ENCODE data around the gene ZNF689.

DNA sequence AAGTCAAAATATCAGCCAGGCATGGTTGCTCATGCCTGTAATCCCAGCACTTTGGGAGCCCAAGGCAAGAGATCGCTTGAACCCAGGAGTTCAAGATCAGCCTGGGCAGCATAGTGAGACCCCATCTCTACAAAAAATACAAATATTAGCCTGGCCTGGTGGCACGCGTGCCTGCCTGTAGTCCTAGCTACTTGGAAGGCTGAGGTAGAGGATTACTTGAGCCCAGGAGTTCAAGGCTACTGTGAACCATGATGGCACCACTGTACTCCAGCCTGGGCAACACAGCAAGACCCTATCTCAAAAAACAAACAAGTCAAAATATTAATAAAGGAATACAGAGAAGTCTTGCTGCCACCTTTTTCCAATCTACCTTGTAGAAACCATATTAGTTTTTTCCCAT is 4.2 kb downstream of the ZNF689 start:
- TF ChIP-seq, protein P1, sequence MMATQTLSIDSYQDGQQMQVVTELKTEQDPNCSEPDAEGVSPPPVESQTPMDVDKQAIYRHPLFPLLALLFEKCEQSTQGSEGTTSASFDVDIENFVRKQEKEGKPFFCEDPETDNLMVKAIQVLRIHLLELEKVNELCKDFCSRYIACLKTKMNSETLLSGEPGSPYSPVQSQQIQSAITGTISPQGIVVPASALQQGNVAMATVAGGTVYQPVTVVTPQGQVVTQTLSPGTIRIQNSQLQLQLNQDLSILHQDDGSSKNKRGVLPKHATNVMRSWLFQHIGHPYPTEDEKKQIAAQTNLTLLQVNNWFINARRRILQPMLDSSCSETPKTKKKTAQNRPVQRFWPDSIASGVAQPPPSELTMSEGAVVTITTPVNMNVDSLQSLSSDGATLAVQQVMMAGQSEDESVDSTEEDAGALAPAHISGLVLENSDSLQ (IDR thresholded peaks at IDR 0.05), result no peak
- TF ChIP-seq ARNT (IDR thresholded peaks at IDR 0.05) (no peak), BHLHE40 (IDR thresholded peaks at IDR 0.05; ENCODE audit: borderline replicate concordance) (no peak), ELF4 (IDR thresholded peaks at IDR 0.05) (no peak), FOXK2 (IDR thresholded peaks at IDR 0.05) (no peak), SP1 (IDR thresholded peaks at IDR 0.05) (no peak), SUZ12 (IDR thresholded peaks at IDR 0.05) (no peak), FOXA1 (IDR thresholded peaks at IDR 0.05) (no peak), L3MBTL2 (conservative IDR thresholded peaks at IDR 0.05) (no peak), TARDBP (IDR thresholded peaks at IDR 0.05) (no peak), FOXM1 (IDR thresholded peaks at IDR 0.05; ENCODE audit: borderline replicate concordance) (no peak), LEF1 (IDR thresholded peaks at IDR 0.05; ENCODE audit: borderline replicate concordance) (no peak), ZNF384 (IDR thresholded peaks at IDR 0.05) (no peak), CTBP1 (IDR thresholded peaks at IDR 0.05; ENCODE audit: borderline replicate concordance) (no peak)

Data from HEK293T (cell line).